ENCODE data around the gene GPR18.

Gene GPR18

DNA sequence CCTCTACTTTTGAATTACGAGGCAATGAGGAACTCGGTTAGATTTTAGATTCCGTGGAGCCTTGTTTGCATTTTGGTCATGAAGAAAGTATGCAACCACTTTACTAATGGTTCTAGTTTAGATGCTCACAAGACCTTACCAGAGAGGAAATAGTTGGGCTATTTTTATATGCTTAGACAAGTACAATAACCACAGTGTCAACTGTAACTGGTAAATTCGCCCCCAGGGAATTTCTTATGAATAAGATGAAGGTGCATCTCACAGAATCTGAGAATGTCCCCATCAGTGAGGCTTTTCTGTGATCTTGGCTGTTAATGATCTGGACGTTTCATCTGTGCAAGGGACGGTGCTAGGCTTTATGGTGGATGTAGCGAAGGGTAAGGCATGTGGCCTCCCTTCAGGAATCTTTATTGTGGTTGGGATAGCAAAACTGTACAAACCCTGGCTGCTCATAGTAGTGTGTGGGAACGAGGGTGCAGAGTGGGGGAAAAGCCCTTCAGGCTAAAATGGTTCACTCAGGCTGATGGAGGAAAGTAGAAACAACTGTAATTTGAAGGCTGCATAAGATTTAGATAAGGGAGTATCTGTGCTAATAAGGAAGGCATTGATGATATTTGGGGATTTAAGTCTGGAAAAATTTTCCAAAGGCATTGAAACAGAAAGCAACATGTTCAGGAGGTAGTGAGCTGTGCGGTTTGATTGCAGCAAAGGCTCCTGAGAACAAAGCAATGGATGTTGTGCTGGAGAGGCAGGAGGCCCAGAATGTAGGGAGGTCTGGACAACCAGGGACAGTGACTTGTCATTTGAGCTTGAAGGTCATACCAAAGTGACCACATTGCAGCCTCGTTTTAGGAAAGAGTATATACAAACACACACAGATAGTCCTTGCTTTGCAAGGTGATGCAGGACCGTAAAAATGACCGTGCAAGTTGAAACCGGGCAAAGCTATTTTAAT, 29.2 kb downstream of the GPR18 start:
- H3K4me2 ChIP-seq (ENCODE audit: low read depth, low read length, poor library complexity, severe bottlenecking), result peak overlapping the region; percentile 69
- H3K79me2 ChIP-seq (ENCODE audit: insufficient read depth, low read length), result peaks cover 68% of the 10 kb centered on the region
- TF ChIP-seq, protein P1, sequence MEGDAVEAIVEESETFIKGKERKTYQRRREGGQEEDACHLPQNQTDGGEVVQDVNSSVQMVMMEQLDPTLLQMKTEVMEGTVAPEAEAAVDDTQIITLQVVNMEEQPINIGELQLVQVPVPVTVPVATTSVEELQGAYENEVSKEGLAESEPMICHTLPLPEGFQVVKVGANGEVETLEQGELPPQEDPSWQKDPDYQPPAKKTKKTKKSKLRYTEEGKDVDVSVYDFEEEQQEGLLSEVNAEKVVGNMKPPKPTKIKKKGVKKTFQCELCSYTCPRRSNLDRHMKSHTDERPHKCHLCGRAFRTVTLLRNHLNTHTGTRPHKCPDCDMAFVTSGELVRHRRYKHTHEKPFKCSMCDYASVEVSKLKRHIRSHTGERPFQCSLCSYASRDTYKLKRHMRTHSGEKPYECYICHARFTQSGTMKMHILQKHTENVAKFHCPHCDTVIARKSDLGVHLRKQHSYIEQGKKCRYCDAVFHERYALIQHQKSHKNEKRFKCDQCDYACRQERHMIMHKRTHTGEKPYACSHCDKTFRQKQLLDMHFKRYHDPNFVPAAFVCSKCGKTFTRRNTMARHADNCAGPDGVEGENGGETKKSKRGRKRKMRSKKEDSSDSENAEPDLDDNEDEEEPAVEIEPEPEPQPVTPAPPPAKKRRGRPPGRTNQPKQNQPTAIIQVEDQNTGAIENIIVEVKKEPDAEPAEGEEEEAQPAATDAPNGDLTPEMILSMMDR (IDR thresholded peaks at IDR 0.05; ENCODE audit: insufficient read depth, low read length, poor library complexity, severe bottlenecking), result no peak
- TF ChIP-seq EZH2phosphoT487 (conservative IDR thresholded peaks at IDR 0.05; ENCODE audit: low read length), result no peak
- H3K36me3 ChIP-seq (ENCODE audit: low read length), result no peaks in the 10 kb centered on the region
- peak overlapping the region; percentile 31 for H3K4me3 ChIP-seq (ENCODE audit: insufficient read depth, low read length, poor library complexity, severe bottlenecking)
- no peaks in the 10 kb centered on the region for H3K27me3 ChIP-seq (ENCODE audit: low read length)
- H3K9ac ChIP-seq (ENCODE audit: low read length), result peak overlapping the region; percentile 51
- peaks cover 10% of the 10 kb centered on the region for H3F3A ChIP-seq (ENCODE audit: insufficient read depth)
- H3K9me2 ChIP-seq (replicated peaks; ENCODE audit: insufficient read depth, low read length), result no peaks in the 10 kb centered on the region
- no peaks in the 10 kb centered on the region for H3K9me3 ChIP-seq (ENCODE audit: insufficient read depth, low read length)
- H2AFZ ChIP-seq (ENCODE audit: low read depth, low read length, severe bottlenecking), result no peak overlapping the region
- peaks cover 10% of the 10 kb centered on the region for H4K20me1 ChIP-seq (ENCODE audit: low read depth, low read length)
- peak overlapping the region; percentile 89 for H3K27ac ChIP-seq (ENCODE audit: low read depth, low read length)

DNA sequence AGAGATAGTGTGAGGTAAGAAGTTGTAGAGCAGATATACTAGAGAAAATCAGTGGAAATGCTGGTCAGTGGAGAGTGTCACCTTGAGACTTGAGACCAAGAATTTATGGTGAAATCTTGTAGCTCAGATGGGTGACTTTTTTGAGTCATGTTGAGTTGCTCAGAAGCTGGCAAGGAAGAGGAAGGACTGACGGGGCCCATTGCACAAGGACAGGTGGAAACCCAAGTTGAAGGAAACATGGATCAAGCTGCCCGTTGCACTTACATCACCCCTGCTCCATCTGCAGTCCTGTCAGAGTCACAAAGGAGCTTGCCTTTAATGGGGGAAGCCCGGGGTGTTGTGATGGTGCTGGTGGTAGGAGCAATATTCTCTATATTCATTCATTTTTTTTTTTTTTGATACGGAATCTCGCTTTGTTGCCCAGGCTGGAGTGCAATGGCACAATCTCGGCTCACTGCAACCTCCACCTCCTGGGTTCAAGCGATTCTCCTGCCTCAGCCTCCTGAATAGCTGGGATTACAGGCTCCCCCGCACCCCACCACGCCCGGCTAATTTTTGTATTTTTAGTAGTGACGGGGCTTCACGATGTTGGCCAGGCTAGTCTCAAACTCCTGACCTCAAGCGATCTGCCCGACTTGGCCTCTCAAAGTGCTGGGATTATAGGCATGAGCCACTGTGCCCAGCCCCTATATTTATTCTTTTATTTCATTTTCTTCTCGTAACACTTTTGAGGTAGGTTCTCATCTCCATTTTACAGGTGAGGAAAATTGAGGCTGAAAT, 30.1 kb downstream of the GPR18 start:
- TF ChIP-seq, protein P1 (IDR thresholded peaks at IDR 0.05; ENCODE audit: insufficient read depth, low read length, poor library complexity, severe bottlenecking), result no peak
- no peak for TF ChIP-seq EZH2phosphoT487 (conservative IDR thresholded peaks at IDR 0.05; ENCODE audit: low read length)
- peaks cover 10% of the 10 kb centered on the region for H4K20me1 ChIP-seq (ENCODE audit: low read depth, low read length)
- H2AFZ ChIP-seq (ENCODE audit: low read depth, low read length, severe bottlenecking), result no peak overlapping the region
- no peaks in the 10 kb centered on the region for H3K27me3 ChIP-seq (ENCODE audit: low read length)
- no peaks in the 10 kb centered on the region for H3K9me3 ChIP-seq (ENCODE audit: insufficient read depth, low read length)
- peaks cover 2% of the 10 kb centered on the region; the same call in 1 of the 2 replicates for H3K36me3 ChIP-seq (ENCODE audit: low read length)
- H3K9ac ChIP-seq (ENCODE audit: low read length), result peak overlapping the region; percentile 22; the same call in 1 of the 2 replicates
- peak overlapping the region; percentile 25 for H3K4me3 ChIP-seq (ENCODE audit: insufficient read depth, low read length, poor library complexity, severe bottlenecking)
- peak overlapping the region; percentile 69 for H3K4me2 ChIP-seq (ENCODE audit: low read depth, low read length, poor library complexity, severe bottlenecking)
- H3K79me2 ChIP-seq (ENCODE audit: insufficient read depth, low read length), result peaks cover 77% of the 10 kb centered on the region
- H3K9me2 ChIP-seq (replicated peaks; ENCODE audit: insufficient read depth, low read length), result no peaks in the 10 kb centered on the region
- peak overlapping the region; percentile 89 for H3K27ac ChIP-seq (ENCODE audit: low read depth, low read length)
- H3F3A ChIP-seq (ENCODE audit: insufficient read depth), result peaks cover 10% of the 10 kb centered on the region

DNA sequence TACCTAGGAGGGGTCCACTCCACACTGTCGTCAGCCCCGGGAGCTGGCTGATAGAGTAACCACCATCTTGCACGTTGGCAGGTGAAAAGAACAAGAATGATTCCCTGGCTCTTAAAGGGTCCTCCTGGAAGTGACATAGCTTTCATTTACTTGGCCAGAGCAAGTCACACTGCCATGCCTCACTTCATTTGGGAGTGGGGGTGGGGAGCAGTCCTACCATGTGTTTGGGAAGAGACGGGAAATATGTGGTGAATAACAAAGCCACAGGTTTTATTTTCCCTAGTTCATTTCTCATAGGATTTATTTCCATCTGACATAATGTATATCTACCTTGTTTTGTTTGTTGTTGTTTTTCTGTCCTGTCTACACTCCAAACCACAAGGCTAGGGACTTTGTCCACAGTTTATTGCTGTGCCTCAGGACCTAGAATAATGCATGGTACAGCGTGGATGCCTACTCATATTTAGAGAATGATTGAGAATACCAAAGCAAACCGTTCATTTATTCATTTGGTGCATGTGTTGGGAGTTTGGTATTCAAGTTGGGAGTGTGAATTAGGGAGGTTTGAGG, 30.8 kb downstream of the GPR18 start:
- H3K27me3 ChIP-seq (ENCODE audit: low read length), result no peaks in the 10 kb centered on the region
- H3K9me3 ChIP-seq (ENCODE audit: insufficient read depth, low read length), result no peaks in the 10 kb centered on the region
- peaks cover 10% of the 10 kb centered on the region for H4K20me1 ChIP-seq (ENCODE audit: low read depth, low read length)
- peaks cover 8% of the 10 kb centered on the region; the same call in 1 of the 2 replicates for H3K36me3 ChIP-seq (ENCODE audit: low read length)
- peaks cover 10% of the 10 kb centered on the region for H3F3A ChIP-seq (ENCODE audit: insufficient read depth)
- TF ChIP-seq, protein P1 (IDR thresholded peaks at IDR 0.05; ENCODE audit: insufficient read depth, low read length, poor library complexity, severe bottlenecking), result no peak
- TF ChIP-seq EZH2phosphoT487 (conservative IDR thresholded peaks at IDR 0.05; ENCODE audit: low read length), result no peak
- H3K27ac ChIP-seq (ENCODE audit: low read depth, low read length), result peak overlapping the region; percentile 89
- H3K9me2 ChIP-seq (replicated peaks; ENCODE audit: insufficient read depth, low read length), result no peaks in the 10 kb centered on the region
- H3K9ac ChIP-seq (ENCODE audit: low read length), result no peak overlapping the region
- H3K4me2 ChIP-seq (ENCODE audit: low read depth, low read length, poor library complexity, severe bottlenecking), result peak overlapping the region; percentile 69
- H3K4me3 ChIP-seq (ENCODE audit: insufficient read depth, low read length, poor library complexity, severe bottlenecking), result no peak overlapping the region
- H2AFZ ChIP-seq (ENCODE audit: low read depth, low read length, severe bottlenecking), result no peak overlapping the region
- peaks cover 78% of the 10 kb centered on the region for H3K79me2 ChIP-seq (ENCODE audit: insufficient read depth, low read length)
